ENCODE data around the gene MRPL39. TPM values are rescaled to one million over a fixed set of nuclear protein-coding genes. Genes with fewer than 3 reads are reported as not detected.

Gene MRPL39
- total and polyA plus RNA-seq, 4 donors: 19.2 to 35.7 (median 24.4) TPM

DNA sequence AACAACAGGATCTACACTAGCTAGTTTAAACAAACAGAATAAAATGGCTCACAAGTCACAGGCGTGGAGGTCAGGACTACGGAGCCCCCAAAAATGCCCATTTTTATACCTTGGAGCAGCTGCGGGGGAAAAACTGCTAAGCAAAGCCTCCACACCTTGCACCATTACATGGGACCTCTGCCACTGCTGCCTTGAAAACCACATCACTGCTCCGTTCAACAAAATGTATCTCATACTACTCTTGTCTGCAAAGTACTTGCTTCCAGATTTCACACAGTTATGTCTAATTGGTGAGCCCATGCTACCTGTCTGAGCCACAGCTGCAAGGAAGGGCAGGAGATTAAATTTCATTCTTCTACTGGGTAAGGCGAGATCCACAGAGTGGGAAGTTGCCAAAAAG, 24.4 kb downstream of the MRPL39 start:
- TF ChIP-seq FOXA1 (IDR thresholded peaks at IDR 0.05) (no peak), GABPA (IDR thresholded peaks at IDR 0.05 in 1 of 2, conservative IDR thresholded peaks at IDR 0.05 in 1 of 2) (no peak), NR2F2 (IDR thresholded peaks at IDR 0.05) (no peak), TAF1 (conservative IDR thresholded peaks at IDR 0.05) (no peak), HNF4G (IDR thresholded peaks at IDR 0.05) (no peak), FOXA2 (IDR thresholded peaks at IDR 0.05) (no peak), YY1 (IDR thresholded peaks at IDR 0.05) (no peak), SP1 (IDR thresholded peaks at IDR 0.05) (no peak), JUND (IDR thresholded peaks at IDR 0.05) (no peak), RXRA (IDR thresholded peaks at IDR 0.05) (no peak), EGR1 (IDR thresholded peaks at IDR 0.05; ENCODE audit: low read depth in 2 of 2) (no peak), HNF4A (conservative IDR thresholded peaks at IDR 0.05) (no peak)
- TF ChIP-seq, protein P1, sequence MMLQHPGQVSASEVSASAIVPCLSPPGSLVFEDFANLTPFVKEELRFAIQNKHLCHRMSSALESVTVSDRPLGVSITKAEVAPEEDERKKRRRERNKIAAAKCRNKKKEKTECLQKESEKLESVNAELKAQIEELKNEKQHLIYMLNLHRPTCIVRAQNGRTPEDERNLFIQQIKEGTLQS (IDR thresholded peaks at IDR 0.05): no peak
- TF ChIP-seq, protein P2, sequence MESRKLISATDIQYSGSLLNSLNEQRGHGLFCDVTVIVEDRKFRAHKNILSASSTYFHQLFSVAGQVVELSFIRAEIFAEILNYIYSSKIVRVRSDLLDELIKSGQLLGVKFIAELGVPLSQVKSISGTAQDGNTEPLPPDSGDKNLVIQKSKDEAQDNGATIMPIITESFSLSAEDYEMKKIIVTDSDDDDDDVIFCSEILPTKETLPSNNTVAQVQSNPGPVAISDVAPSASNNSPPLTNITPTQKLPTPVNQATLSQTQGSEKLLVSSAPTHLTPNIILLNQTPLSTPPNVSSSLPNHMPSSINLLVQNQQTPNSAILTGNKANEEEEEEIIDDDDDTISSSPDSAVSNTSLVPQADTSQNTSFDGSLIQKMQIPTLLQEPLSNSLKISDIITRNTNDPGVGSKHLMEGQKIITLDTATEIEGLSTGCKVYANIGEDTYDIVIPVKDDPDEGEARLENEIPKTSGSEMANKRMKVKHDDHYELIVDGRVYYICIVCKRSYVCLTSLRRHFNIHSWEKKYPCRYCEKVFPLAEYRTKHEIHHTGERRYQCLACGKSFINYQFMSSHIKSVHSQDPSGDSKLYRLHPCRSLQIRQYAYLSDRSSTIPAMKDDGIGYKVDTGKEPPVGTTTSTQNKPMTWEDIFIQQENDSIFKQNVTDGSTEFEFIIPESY (IDR thresholded peaks at IDR 0.05): no peak
- TF ChIP-seq, protein P3, sequence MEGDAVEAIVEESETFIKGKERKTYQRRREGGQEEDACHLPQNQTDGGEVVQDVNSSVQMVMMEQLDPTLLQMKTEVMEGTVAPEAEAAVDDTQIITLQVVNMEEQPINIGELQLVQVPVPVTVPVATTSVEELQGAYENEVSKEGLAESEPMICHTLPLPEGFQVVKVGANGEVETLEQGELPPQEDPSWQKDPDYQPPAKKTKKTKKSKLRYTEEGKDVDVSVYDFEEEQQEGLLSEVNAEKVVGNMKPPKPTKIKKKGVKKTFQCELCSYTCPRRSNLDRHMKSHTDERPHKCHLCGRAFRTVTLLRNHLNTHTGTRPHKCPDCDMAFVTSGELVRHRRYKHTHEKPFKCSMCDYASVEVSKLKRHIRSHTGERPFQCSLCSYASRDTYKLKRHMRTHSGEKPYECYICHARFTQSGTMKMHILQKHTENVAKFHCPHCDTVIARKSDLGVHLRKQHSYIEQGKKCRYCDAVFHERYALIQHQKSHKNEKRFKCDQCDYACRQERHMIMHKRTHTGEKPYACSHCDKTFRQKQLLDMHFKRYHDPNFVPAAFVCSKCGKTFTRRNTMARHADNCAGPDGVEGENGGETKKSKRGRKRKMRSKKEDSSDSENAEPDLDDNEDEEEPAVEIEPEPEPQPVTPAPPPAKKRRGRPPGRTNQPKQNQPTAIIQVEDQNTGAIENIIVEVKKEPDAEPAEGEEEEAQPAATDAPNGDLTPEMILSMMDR (IDR thresholded peaks at IDR 0.05; ENCODE audit: low read depth, low read length, missing input control): no peak
- TF ChIP-seq, protein P4, sequence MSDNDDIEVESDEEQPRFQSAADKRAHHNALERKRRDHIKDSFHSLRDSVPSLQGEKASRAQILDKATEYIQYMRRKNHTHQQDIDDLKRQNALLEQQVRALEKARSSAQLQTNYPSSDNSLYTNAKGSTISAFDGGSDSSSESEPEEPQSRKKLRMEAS (IDR thresholded peaks at IDR 0.05): no peak
- TF ChIP-seq, protein P5, sequence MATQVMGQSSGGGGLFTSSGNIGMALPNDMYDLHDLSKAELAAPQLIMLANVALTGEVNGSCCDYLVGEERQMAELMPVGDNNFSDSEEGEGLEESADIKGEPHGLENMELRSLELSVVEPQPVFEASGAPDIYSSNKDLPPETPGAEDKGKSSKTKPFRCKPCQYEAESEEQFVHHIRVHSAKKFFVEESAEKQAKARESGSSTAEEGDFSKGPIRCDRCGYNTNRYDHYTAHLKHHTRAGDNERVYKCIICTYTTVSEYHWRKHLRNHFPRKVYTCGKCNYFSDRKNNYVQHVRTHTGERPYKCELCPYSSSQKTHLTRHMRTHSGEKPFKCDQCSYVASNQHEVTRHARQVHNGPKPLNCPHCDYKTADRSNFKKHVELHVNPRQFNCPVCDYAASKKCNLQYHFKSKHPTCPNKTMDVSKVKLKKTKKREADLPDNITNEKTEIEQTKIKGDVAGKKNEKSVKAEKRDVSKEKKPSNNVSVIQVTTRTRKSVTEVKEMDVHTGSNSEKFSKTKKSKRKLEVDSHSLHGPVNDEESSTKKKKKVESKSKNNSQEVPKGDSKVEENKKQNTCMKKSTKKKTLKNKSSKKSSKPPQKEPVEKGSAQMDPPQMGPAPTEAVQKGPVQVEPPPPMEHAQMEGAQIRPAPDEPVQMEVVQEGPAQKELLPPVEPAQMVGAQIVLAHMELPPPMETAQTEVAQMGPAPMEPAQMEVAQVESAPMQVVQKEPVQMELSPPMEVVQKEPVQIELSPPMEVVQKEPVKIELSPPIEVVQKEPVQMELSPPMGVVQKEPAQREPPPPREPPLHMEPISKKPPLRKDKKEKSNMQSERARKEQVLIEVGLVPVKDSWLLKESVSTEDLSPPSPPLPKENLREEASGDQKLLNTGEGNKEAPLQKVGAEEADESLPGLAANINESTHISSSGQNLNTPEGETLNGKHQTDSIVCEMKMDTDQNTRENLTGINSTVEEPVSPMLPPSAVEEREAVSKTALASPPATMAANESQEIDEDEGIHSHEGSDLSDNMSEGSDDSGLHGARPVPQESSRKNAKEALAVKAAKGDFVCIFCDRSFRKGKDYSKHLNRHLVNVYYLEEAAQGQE (IDR thresholded peaks at IDR 0.05): no peak
- peaks cover 0 to 18% (median 8%) of the 10 kb centered on the region in 4 donors for H3K36me3 ChIP-seq (ENCODE audit: control insufficient read depth in 4 of 4, insufficient read depth in 3 of 4, low read depth in 1 of 4, low read length in 3 of 4)
- WGBS: 95% methylated on average over 5 of the region's 5 CpGs
- H3K4me1 ChIP-seq (ENCODE audit: control insufficient read depth in 4 of 4, insufficient read depth in 4 of 4, low read length in 3 of 4): no peaks in the 10 kb centered on the region
- H3K27ac ChIP-seq (ENCODE audit: low read depth in 1 of 2, low read length in 2 of 2): no peak overlapping the region
- DNase-seq (ENCODE audit: low spot score): no peak
- H3K9ac ChIP-seq (ENCODE audit: low read depth in 1 of 2, low read length in 2 of 2): no peak overlapping the region
- H3K4me3 ChIP-seq (ENCODE audit: low read depth in 1 of 3, low read length in 3 of 3): no peak overlapping the region
- H3K27me3 ChIP-seq (ENCODE audit: control insufficient read depth in 4 of 4, insufficient read depth in 4 of 4, low read length in 3 of 4): no peaks in the 10 kb centered on the region
- no peaks in the 10 kb centered on the region for H3K9me3 ChIP-seq (ENCODE audit: control insufficient read depth in 4 of 4, low read length in 3 of 4)

Measured in liver (tissue), 9 donors.